HT-29 (cell line): Measurements from ENCODE around the gene IKBKE. TPM values are rescaled to one million over a fixed set of nuclear protein-coding genes. Genes with fewer than 3 reads are reported as not detected.

Experiments used
- DNase-seq: peaks from one replicate; pipeline ENCODE4 v3.0.0-alpha.2; 2015; ENCODE audit warnings: low spot score
- small RNA-seq: library from RNA; depleted of rRNA; stranded (forward); fragments of <200 nt; gene quantifications from one replicate; pipeline ENCODE3, GENCODE V24; 2014
- total RNA-seq: library from RNA; depleted of rRNA; stranded (reverse); fragments of >200 nt; shearing (Covaris generic); gene quantifications from 2 replicates; pipeline ENCODE4 v1.2.3, GENCODE V29; 2014; rRNA removed

Gene IKBKE
- total RNA-seq, 1 experiment from 2014 or later = 12.0 TPM

DNA sequence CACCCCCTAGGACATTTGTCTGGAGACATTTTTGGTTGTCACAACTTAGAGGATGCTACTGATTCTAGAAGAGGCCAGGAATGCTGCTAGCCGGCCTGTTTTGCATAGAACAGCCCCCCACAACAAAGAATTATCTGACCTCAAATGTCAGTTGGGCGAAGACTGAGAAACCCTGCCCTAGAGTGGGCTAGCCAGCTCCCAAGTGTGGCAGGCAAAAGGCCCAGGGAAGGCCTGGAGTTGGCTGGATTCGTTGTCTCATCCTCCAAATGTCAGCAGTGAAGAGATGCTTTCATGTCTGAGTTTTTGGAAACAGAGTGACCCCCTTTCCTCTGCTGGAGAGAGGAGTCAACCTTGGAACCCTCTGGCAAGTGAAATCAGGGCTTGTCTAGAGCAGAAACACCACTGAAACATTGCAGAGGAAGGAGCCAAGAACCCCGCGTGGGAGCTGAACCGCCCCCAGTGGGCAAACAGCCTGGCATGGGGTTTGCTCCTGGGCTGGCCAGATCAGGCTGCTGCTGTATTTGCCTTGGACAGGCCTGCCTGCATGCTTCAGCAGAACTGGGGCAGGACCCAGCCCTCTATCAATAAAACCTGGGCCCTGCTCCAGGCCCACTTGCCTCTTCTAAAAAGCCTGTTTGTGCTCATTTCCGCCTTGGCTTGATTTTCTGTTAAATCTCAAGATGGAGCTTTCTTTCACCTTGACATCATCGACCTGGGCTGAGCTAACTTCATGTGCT is 69.9 kb downstream of the IKBKE start:
- no peak for DNase-seq

- no peak for DNase-seq
Measured at GRCh38 chr1:206541236-206541833, 71.1 kb downstream of the IKBKE start.

GRCh38 chr1:206544562-206545257 is 74.4 kb downstream of the IKBKE start:
- peak; percentile 87 for DNase-seq

DNA sequence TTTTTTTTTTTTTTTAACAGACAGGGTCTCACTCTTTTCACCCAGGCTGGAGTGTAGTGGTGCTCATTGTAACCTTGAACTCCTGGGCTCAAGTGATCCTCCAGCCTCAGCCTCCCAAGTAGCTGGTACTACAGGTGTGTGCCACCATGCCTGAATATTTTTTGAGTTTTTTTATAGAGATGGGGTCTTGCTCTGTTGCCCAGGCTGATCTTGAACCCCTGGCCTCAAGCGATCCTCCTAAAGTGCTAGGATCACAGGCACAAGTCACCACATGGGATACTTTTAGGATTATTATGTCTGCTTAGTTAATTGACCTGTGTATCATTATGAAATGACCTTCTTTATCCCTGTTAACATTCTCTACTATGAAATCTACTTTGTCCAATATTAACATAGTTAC is 75.1 kb downstream of the IKBKE start:
- no peak for DNase-seq

Small RNA genes within 50 kb of the gene (small RNA-seq; reads per million reads assigned to genes)
- gene MIR6769B = not detected

Other genes with a start within 250 kb of the IKBKE start
- gene RASSF5, start 37.1 kb downstream of the IKBKE start, total RNA-seq = 7.9 and 8.8 TPM in 2 replicates
- 46.0 and 47.4 TPM in 2 replicates for gene EIF2D, start 142.0 kb downstream of the IKBKE start, total RNA-seq
- gene DYRK3, start 165.1 kb downstream of the IKBKE start, total RNA-seq = 0.31 and 0.36 TPM in 2 replicates
- gene MAPKAPK2, start 214.4 kb downstream of the IKBKE start, total RNA-seq = 41.9 and 50.4 TPM in 2 replicates